HG03066 (cell line): Measurements from ENCODE around the gene SCAF11.

Experiments
- ATAC-seq: cut with Tn5 transposase; IDR thresholded peaks from one replicate; pipeline ENCODE4 v1.9.1; 2021; ENCODE audit warnings: low read depth; ENCODE audit not compliant: unreplicated experiment

The SCAF11 gene

GRCh38 chr12:45980540-45980939 is 9.8 kb downstream of the SCAF11 start:
- ATAC-seq = no peak

GRCh38 chr12:45978108-45978507 is 12.3 kb downstream of the SCAF11 start:
- no peak for ATAC-seq

- ATAC-seq = no peak
These were observed 12.8 kb downstream of the SCAF11 start for GRCh38 chr12:45977620-45978019.

GRCh38 chr12:45975506-45975905 is 14.9 kb downstream of the SCAF11 start:
- no peak for ATAC-seq

GRCh38 chr12:45974883-45975282 is 15.5 kb downstream of the SCAF11 start:
- no peak for ATAC-seq

- ATAC-seq = no peak
These were observed 16.1 kb downstream of the SCAF11 start for GRCh38 chr12:45974171-45974719.

- no peak for ATAC-seq
These were observed 16.8 kb downstream of the SCAF11 start for GRCh38 chr12:45973526-45973925.

GRCh38 chr12:45970391-45970790 is 20.0 kb downstream of the SCAF11 start:
- no peak for ATAC-seq

- ATAC-seq = no peak
These were observed 21.3 kb downstream of the SCAF11 start for GRCh38 chr12:45969084-45969483.

- ATAC-seq = no peak
These were observed 23.9 kb downstream of the SCAF11 start for GRCh38 chr12:45966486-45966885.

GRCh38 chr12:45962553-45963325 is 27.6 kb downstream of the SCAF11 start:
- ATAC-seq = no peak

GRCh38 chr12:45959728-45960127 is 30.6 kb downstream of the SCAF11 start:
- no peak for ATAC-seq

GRCh38 chr12:45959025-45959424 is 31.3 kb downstream of the SCAF11 start:
- no peak for ATAC-seq

GRCh38 chr12:45948546-45948945 is 41.8 kb downstream of the SCAF11 start:
- ATAC-seq = no peak

- no peak for ATAC-seq
These were observed 43.9 kb downstream of the SCAF11 start for GRCh38 chr12:45946435-45946834.

GRCh38 chr12:45944771-45945170 is 45.6 kb downstream of the SCAF11 start:
- ATAC-seq = no peak

GRCh38 chr12:45939759-45940158 is 50.6 kb downstream of the SCAF11 start:
- ATAC-seq = no peak

- no peak for ATAC-seq
These were observed 51.8 kb downstream of the SCAF11 start for GRCh38 chr12:45938566-45938965.

GRCh38 chr12:45934956-45935355 is 55.4 kb downstream of the SCAF11 start:
- ATAC-seq = no peak

GRCh38 chr12:45933504-45933903 is 56.9 kb downstream of the SCAF11 start:
- ATAC-seq = no peak

GRCh38 chr12:45930369-45930768 is 60.0 kb downstream of the SCAF11 start:
- no peak for ATAC-seq

GRCh38 chr12:45928309-45928708 is 62.1 kb downstream of the SCAF11 start:
- no peak for ATAC-seq
